H54 (cell line): ENCODE data around the gene MRPL10.

Source experiments
- DNase-seq: peaks from one replicate; pipeline ENCODE4 v3.0.0; 2011; ENCODE audit warnings: low spot score, mixed read lengths; ENCODE audit not compliant: insufficient read length
- FAIRE-seq: peaks from 3 replicates; lab custom pipeline; 2011; peaks lifted over from hg19 to GRCh38; lab: Jason Lieb, UNC
- POLR2A ChIP-seq: IDR thresholded peaks from 2 replicates; pipeline ENCODE4 v1.6.1; 2011; ENCODE audit warnings: low read depth, mild to moderate bottlenecking, low read length

MRPL10 gene

DNA sequence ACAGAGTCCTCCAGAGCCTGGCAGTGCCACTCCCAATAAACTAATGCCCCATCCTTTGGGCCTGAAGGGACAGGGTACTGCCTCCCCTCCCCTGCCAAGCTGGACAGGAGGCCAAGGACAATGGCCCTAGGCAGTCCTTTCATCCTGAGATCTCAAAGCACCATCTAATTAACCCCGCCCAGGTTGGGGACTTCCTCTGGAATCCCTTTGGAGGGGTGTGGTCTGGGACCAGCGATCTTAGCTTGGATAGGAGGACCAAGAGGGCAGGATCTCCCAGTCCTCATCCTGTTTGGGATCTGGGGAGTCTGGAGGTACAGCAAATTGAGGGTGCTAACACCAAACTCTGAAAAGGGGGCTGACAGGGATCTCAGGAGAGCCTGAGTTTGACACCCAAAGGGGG is 37.8 kb upstream of the MRPL10 start:
- DNase-seq: no peak
- TF ChIP-seq POLR2A: no peak
- no peak for FAIRE-seq

DNA sequence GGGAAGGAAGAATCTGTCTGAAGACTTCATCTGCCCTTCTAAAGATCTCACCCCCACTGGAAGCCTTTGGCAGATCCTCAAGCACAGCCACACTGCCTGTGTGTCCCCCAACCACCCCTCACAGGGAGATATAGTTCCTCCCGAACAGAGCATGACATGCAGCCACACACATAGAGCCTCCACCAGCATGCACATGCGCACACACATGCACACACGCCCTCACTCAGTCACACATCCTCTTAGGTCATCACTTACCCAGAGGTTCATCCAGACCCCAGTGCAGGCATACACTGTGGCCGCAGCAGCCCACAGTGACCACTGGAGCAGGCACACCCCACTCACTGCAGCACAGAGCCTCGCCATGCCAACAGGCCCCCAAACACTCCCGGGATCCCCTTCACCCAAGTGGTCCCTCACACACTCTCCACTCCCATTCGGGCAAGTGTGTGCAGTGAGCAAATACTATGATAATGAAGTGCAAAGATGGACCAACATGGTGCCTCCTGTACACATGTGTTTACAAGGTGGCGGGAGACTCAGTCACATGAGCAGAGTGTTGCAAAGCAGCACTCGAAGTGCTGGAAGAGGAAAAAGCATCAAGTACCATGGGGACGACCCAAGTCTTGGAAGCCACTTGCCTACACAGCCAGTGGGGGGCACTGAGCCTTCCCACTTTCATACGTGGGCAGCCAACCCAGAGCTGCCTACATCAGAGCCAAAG is 36.6 kb upstream of the MRPL10 start:
- TF ChIP-seq POLR2A: no peak
- no peak for FAIRE-seq
- no peak for DNase-seq

DNA sequence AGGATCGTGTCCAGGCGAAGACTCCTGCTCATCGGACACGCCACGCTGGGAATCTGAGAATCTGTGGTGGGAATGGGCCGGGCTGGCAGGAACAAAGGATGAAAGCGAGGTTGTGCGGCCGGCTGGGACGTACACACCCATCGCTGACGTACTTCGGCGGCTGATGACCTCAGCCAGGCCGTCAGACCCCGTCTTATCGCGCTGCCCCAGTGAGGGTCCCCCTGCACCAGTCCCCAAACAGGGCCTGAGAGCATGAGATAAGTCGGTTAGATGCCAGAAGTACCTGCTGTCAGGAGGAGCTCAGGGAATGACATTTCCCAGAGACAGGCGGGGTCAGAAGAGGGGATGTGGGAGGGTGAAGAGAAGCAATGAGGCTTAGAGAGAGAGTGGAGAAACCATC is 35.6 kb upstream of the MRPL10 start:
- DNase-seq (no peak), FAIRE-seq (no peak)
- no peak for TF ChIP-seq POLR2A

DNA sequence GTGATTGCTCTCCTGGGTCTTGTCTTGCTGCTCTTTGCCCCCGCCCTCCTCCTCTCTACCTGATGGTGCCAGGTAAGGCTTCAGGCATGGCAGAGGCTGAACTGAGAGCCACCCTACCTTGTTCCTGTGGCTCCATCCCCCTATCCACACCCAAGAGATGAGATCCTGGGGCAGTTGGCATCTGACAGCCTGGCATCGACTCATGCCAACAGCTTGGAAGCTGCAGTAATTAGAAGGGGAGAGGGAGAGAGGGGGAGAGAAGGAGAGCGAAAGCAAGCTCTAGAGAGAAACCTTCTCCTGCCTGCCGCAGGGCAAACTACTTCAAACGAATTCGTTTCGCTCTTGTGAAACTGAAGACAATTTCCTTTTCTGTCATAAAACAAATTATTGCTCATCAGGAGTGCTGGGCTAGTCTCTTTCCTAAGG is 33.5 kb upstream of the MRPL10 start:
- FAIRE-seq (no peak), DNase-seq (no peak)
- no peak for TF ChIP-seq POLR2A

DNA sequence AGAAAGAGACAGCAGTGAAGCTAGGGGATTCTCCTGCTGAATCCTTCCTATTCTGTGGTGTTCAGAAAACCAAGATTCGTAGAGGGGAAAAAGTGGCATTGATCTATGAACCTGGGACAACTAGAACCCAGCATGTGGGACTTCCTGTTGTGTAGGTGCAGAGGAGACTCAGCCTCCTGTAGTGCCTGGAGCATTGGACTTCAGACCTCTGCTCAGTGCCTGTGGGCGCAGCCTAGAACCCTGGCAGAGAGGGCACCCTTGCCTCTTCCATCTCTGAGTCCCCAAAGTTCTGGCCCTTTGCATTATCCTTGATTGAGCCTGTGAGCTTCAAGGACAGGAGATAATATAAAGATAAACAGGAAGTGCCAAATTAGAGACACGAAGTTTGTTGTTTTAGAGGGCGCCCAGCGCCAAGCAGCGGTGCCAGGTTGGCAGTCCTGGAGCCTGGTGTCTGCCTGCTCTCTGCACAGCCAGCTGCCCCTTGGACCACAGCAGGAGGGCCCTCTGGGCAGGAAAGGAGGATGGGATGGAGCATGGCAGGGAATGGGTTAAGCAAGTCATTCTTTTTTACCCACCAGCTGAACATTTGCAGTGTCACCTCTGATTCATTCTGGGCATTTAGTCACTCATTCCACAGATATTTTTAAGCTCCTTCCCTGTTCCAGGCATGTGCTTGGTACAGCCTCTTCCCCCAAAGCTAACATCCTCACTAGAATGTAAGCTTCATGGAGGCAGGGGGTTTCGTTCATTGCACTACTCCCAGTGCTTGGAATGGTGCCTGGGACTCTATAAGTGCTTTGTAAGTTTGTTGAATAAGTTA is 31.5 kb upstream of the MRPL10 start:
- FAIRE-seq (peak; percentile 80), DNase-seq (peak; percentile 96)
- no peak for TF ChIP-seq POLR2A

DNA sequence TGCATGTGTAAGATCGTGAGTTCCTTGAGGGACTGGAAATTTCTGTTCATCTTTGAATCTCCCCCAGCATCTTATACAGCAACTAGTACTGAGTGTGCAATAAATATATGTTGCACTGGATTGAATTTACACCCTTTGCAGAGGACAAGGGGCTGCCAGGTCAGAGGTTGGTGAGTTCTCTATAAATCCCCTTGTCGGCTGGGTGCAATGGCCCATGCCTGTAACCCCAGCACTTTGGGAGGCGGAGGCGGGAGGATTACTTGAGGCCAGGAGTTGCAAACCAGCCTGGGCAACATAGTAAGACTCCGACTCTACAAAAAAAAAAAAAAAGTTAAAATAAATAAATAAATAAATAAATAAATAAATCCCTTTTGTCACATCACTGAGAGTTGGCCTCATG is 29.0 kb upstream of the MRPL10 start:
- FAIRE-seq (no peak), DNase-seq (no peak)
- no peak for TF ChIP-seq POLR2A

DNA sequence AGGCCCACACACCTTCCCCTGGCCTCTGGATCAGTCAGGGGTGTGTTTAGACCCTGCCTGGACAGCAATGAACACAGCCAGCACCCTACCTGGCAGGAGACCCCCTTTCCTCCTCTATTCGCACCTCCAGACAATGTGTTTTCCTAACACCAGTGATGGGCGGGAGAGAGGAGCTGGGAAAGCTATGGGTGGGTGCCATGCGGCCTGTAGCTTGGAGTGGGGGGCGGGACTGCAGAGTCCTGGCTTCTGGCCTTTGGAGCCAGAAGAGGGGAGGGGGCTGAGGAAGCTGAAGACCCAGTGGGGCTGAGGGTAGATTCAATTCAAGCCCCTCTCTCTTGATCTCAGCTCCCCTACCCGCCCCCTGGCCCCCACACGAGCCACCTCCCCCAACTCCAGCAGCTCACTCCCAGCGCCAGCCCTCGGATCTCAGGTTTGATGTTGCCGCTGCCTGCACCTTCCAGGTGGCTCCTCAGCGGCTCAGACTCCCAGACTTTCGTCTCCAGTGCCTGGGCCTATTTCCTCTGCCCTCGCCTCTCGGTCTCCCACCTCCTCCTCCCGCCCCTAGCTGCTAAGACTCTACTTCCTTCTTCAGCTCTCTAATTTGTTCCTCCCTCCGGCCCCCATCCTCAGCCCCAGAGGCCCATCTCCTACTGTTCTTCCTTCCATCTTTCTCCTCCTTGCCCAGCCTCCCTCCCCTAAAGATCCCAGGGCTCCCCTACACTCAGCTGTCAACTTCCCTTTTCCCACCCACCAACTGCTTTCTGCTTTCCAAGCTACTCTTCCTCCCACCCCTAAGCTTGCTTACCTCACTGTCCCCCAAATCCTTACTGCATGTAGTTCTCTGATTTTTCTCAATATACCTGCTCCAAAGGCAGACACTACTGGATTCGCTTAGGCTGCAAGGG is 26.5 kb upstream of the MRPL10 start:
- no peak for DNase-seq
- TF ChIP-seq POLR2A: no peak
- FAIRE-seq: no peak

DNA sequence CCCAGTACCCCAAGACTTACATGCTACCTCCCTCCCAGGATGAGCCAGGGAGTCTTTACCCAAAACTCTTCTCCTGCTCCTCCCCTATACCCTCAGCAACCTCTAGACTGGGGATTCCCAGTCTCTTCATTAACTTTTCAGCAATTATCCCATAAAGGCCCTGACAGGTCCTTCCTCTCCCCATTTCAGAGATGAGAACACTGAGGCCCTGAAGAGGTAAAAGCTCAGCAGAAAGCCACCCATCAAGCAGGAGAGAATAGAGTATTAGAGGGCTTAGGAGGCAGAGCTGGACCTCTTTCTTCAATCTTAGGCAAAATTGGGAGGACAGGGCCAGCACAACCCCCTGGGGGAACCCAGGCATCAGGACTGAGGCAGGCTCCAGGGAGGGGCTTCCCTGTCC is 25.5 kb upstream of the MRPL10 start:
- no peak for DNase-seq
- no peak for FAIRE-seq
- no peak for TF ChIP-seq POLR2A

DNA sequence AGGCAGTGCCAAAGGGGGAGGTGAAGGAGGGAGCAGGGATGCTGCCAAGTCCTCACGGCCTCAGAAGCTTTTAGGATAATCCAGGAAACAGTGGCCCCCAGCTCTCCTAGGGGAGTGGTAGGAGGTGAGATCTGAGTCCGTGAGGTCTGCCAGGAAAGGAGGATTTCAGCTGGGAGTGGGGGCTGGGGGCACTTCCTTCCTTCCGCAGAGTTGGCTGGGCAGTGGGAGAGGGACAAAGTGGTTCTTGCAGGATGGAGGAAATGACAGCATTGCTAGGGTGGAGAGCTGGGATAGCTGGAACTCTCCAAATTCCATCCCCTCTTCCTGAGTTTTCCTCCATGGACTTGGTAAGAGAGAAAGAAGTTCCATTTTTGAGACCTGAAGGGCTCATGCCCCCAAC is 24.4 kb upstream of the MRPL10 start:
- DNase-seq: no peak
- TF ChIP-seq POLR2A: no peak
- no peak for FAIRE-seq

DNA sequence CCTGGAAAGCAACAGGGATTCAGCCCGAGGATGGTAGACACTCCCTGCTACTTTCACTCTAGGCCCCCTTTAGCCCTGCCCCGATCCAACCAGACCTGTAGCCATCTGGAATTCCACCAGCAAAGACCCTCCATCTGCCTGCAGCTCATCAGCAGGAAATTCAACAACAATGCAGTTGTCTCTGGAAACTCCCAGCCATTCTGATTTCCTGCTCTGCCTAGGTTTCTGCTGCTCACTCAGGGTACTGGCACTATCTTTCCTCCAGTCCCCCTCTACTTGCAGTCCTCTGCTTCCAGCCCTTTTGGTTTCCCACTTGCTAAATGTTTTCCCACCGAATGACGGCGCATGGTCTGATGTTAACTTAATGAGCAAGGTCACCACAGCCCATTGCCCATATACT is 22.3 kb upstream of the MRPL10 start:
- FAIRE-seq (no peak), DNase-seq (no peak)
- no peak for TF ChIP-seq POLR2A

DNA sequence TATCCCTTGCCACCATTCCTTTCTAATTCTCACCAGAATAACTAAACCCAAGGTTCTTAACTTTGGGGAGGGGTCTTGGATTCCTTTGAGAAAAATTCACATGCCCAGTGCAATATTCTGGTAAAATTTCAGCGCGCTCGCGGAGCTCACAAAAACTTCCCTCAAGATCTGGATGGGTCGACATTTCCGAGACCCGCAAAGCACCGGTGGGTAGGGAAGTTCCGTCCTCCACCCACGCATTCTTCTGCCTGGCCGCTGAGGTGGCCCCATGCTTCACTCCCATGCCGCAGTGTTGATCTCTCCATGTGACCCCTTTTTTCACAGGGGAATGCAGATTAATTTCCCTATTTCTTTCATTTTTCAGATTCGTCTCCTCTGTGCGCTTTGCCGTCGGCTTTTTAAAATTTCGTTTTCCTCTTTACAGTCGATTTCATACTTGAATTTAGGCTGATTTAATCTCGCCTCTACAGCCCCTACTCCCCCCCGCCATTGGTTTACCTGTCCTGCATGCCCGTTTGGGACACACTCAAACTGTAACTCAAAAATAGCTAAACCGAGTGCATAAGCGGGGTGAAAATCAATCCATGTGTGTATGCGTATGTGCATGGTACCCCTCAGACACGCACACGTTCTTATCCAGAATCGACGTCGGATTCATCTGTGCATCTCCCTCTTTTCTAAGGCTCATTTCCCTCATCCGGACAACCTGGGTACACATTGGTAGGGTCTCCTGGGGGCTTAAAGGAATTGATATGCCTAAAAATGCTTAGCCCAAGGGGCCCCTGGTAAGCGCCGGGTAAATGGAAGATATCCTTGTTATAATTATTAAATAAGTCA is 21.0 kb upstream of the MRPL10 start:
- DNase-seq (no peak), FAIRE-seq (no peak)
- TF ChIP-seq POLR2A: no peak

DNA sequence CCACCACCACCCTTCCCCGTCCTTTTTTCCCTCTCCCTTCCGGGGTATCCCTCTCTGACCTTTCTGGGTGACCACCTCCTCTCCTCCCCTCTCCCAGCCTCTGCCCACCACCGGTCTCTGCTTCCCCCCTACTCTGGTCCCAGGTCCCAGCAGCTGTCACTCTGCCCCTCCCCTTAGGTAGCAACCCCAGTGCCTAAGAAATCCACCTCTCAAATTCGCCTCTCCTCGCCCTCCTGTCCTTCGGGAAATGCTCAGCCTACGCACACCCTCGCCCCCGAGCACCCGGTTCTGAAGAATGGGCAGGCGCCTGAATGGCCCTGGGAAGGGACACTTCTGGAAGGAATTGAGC is 20.4 kb upstream of the MRPL10 start:
- no peak for FAIRE-seq
- no peak for DNase-seq
- TF ChIP-seq POLR2A: no peak

DNA sequence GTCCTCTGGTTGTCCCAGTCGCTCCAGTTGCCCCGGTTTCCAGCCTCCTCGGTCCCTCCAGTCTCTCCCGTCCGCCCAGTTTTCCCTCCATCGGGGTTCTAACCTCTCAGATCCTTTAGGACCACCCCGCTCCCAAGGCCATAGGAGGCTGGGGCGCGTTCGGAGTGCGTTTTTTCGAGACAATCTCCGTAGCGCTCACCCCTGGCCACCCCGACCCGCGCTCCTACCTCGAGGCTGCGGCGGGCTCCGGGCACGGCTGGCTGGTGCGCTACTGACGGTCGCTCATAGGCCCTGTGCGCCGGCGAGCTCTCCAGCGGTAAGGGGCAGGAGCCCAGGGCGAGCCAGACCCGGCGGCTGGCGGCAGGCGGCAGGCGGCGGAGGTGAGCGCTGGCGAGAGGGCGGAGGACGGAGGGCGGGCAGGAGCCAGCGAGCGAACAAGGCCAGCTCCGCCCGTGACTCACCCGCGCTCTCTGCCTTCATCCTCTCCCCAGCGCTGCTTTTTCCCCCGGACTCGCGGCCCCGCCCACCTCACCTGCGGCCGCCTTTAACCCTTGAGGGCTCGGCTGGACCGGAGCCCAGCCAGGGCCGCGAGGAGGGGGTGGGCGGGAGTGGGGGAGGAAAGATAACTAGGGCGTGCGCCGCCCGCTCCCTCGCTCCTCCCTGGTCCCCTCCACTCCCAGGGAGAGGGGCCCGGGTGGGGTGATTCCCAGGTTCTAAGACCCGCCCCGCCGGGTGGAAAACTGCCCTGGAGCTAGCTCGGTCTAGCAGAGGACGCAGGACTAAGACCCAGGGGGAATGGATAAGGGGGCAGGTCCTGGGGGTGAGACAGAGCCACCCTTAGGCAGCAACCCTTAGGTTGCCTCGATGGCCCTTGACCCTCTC is 19.6 kb upstream of the MRPL10 start, which contains the start of gene SP6:
TSS of gene SP6 (minus strand) at position 472 of the 882 bp plus-strand sequence. CDS start 2,734 bp downstream, outside the sequence.
- peak; percentile 98 for DNase-seq
- FAIRE-seq: no peak
- peak; percentile 80 for TF ChIP-seq POLR2A
